Hepatocyte (in vitro differentiated cells): Measurements from ENCODE around the gene CLDN6. TPM values are rescaled to one million over a fixed set of nuclear protein-coding genes. Genes with fewer than 3 reads are reported as not detected.

ENCODE experiments used
- DNase-seq: peaks from one replicate; pipeline ENCODE4 v3.0.0-alpha.2; 2016; ENCODE audit warnings: low spot score
- H2AFZ ChIP-seq: fragments of 200-600 bp; sonication (generic); 2 replicates; pipeline ENCODE4 v1.6.0; 2016; ENCODE audit warnings: antibody characterized with exemption, mild to moderate bottlenecking
- H3K27ac ChIP-seq: fragments of 200-600 bp; sonication (generic); 2 replicates; pipeline ENCODE4 v1.5.1; 2016; ENCODE audit warnings: mild to moderate bottlenecking
- H3K27me3 ChIP-seq: fragments of 200-600 bp; sonication (generic); 2 replicates; pipeline ENCODE4 v1.6.1; 2016
- H3K36me3 ChIP-seq: fragments of 200-600 bp; sonication (generic); replicated peaks from 2 replicates; pipeline ENCODE4 v1.5.1; 2016; ENCODE audit warnings: low read depth; ENCODE audit not compliant: insufficient read depth
- H3K4me1 ChIP-seq: fragments of 200-600 bp; sonication (generic); 2 replicates; pipeline ENCODE4 v1.5.1; 2016; ENCODE audit warnings: mild to moderate bottlenecking, moderate library complexity; ENCODE audit not compliant: insufficient read depth
- H3K4me2 ChIP-seq: fragments of 200-600 bp; sonication (generic); 2 replicates; pipeline ENCODE4 v1.6.0; 2016
- H3K4me3 ChIP-seq: fragments of 200-600 bp; sonication (generic); 2 replicates; pipeline ENCODE4 v1.5.1; 2016; ENCODE audit warnings: mild to moderate bottlenecking
- H3K79me2 ChIP-seq: fragments of 200-600 bp; sonication (generic); 2 replicates; pipeline ENCODE4 v1.6.0; 2017; ENCODE audit warnings: mild to moderate bottlenecking
- H3K9me2 ChIP-seq: fragments of 200-600 bp; sonication (generic); replicated peaks from 2 replicates; pipeline ENCODE4 v1.6.0; 2017; ENCODE audit warnings: mild to moderate bottlenecking; ENCODE audit not compliant: insufficient read depth
- H3K9me3 ChIP-seq: fragments of 200-600 bp; sonication (generic); 2 replicates; pipeline ENCODE4 v1.5.1; 2016; ENCODE audit warnings: low read depth, mild to moderate bottlenecking
- H4K20me1 ChIP-seq: fragments of 200-600 bp; sonication (generic); 2 replicates; pipeline ENCODE4 v1.6.0; 2016; ENCODE audit warnings: mild to moderate bottlenecking; ENCODE audit not compliant: insufficient read depth, poor library complexity, severe bottlenecking
- EZH2 ChIP-seq: fragments of 200-600 bp; sonication (generic); IDR thresholded peaks from 2 replicates; pipeline ENCODE4 v1.6.1; 2016; ENCODE audit warnings: antibody characterized with exemption, mild to moderate bottlenecking, borderline replicate concordance
- EZH2phosphoT487 ChIP-seq: fragments of 200-600 bp; sonication (generic); IDR thresholded peaks from one replicate; pipeline ENCODE4 v1.6.1; 2018; ENCODE audit warnings: antibody characterized with exemption, mild to moderate bottlenecking, low read depth, moderate library complexity; ENCODE audit not compliant: unreplicated experiment, severe bottlenecking
- WGBS: methylation state at CpG from one replicate; pipeline ENCODE4 v1.1.6; 2016; ENCODE audit warnings: low lambda C conversion rate; ENCODE audit errors: missing lambda C conversion rate; 5-methylcytosine and 5-hydroxymethylcytosine counted together
- polyA plus RNA-seq: library from polyadenylated mRNA; unstranded; fragments of >200 nt; fragmentation: Nextera tagmentation; extraction: Ambion mirVana; gene quantifications from 2 replicates; pipeline ENCODE4 v1.2.1, GENCODE V29; 2016
- total RNA-seq: library from RNA; depleted of rRNA; stranded (reverse); fragments of >200 nt; gene quantifications from 2 replicates; pipeline ENCODE4 v1.2.3, GENCODE V29; 2014
- TF ChIP-seq, protein P1 (sequence below): fragments of 200-600 bp; sonication (generic); IDR thresholded peaks from 2 replicates; pipeline ENCODE4 v1.5.1; 2016; ENCODE audit warnings: antibody characterized with exemption, mild to moderate bottlenecking; ENCODE audit not compliant: poor library complexity

Gene CLDN6
- total RNA-seq (258 and 297 TPM in 2 replicates), polyA plus RNA-seq (568 and 574 TPM in 2 replicates)

DNA sequence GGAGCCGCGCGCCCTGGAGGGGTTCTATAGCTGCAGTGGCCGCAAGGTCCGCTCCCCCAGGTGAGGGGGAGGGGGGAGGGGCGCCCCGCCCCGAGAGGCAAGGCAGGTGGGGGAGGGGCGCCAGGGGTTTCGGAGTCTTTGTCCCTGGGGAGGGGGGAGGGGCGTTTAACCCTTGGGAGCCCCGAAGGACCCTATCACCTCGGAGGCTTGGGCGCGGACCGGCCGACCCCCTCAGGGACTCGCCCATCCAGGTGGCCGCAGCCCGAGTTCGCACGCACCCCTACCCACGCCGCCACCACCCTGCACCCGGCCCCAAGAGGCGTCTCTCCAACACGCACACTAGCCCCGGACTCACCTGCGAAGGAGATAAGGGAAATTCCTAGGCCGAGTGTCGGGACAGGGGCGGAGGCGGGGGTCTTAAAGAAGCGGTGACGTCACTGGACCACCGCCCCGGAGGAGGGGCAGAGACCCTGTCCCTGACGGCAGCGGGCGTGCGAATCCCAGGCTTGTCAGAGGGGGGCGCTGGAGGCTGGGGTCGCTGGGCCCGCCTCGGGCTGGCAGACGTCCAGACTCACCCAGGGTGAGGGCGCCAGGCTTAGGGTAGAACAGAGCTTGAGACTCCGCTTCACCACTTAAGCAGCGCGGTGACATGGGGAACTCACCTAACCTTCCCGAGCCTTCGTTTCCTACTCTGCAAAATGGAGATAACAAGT, at the start of gene CLDN6:
CLDN6 (minus strand) TSS at position 390 of the 713 bp plus-strand sequence. CDS start 2,162 bp downstream, outside the sequence.
- H2AFZ ChIP-seq, result no peak within 1 kb of the TSS
- H3K79me2 ChIP-seq, result peaks cover 29% of the 10 kb centered on the region
- H3K9me2 ChIP-seq, result no peaks in the 10 kb centered on the region
- H4K20me1 ChIP-seq, result peaks cover 6% of the 10 kb centered on the region
- DNase-seq, result peak; percentile 94
- H3K4me1 ChIP-seq, result peaks cover 21% of the 10 kb centered on the region
- no peaks in the 10 kb centered on the region for H3K36me3 ChIP-seq
- TF ChIP-seq EZH2phosphoT487 (no peak), EZH2 (no peak)
- TF ChIP-seq, protein P1, sequence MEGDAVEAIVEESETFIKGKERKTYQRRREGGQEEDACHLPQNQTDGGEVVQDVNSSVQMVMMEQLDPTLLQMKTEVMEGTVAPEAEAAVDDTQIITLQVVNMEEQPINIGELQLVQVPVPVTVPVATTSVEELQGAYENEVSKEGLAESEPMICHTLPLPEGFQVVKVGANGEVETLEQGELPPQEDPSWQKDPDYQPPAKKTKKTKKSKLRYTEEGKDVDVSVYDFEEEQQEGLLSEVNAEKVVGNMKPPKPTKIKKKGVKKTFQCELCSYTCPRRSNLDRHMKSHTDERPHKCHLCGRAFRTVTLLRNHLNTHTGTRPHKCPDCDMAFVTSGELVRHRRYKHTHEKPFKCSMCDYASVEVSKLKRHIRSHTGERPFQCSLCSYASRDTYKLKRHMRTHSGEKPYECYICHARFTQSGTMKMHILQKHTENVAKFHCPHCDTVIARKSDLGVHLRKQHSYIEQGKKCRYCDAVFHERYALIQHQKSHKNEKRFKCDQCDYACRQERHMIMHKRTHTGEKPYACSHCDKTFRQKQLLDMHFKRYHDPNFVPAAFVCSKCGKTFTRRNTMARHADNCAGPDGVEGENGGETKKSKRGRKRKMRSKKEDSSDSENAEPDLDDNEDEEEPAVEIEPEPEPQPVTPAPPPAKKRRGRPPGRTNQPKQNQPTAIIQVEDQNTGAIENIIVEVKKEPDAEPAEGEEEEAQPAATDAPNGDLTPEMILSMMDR, result peak; percentile 63
- peak within 1 kb of the TSS; percentile 78 for H3K4me2 ChIP-seq
- peak within 1 kb of the TSS; percentile 42 for H3K4me3 ChIP-seq
- peak within 1 kb of the TSS; percentile 98 for H3K27ac ChIP-seq
- H3K9me3 ChIP-seq, result no peaks in the 10 kb centered on the region
- peaks cover 7% of the 10 kb centered on the region for H3K27me3 ChIP-seq
- WGBS, result 2% methylated on average over 26 of the region's 52 CpGs

GRCh38 chr16:3066440-3066748, 48.4 kb upstream of the CLDN6 start:
- Histone ChIP-seq H3K9me2 (no peaks in the 10 kb centered on the region), H3K4me2 (peak overlapping the region; percentile 66), H3K4me1 (peaks cover 5% of the 10 kb centered on the region), H3K36me3 (no peaks in the 10 kb centered on the region), H3K79me2 (no peaks in the 10 kb centered on the region), H3K9me3 (no peaks in the 10 kb centered on the region), H3K27me3 (no peaks in the 10 kb centered on the region), H3K27ac (no peak overlapping the region), H4K20me1 (no peaks in the 10 kb centered on the region), H2AFZ (no peak overlapping the region), H3K4me3 (no peak overlapping the region)
- WGBS, result 95% methylated on average over 7 of the region's 7 CpGs
- no peak for DNase-seq
- TF ChIP-seq, protein P1, result no peak

DNA sequence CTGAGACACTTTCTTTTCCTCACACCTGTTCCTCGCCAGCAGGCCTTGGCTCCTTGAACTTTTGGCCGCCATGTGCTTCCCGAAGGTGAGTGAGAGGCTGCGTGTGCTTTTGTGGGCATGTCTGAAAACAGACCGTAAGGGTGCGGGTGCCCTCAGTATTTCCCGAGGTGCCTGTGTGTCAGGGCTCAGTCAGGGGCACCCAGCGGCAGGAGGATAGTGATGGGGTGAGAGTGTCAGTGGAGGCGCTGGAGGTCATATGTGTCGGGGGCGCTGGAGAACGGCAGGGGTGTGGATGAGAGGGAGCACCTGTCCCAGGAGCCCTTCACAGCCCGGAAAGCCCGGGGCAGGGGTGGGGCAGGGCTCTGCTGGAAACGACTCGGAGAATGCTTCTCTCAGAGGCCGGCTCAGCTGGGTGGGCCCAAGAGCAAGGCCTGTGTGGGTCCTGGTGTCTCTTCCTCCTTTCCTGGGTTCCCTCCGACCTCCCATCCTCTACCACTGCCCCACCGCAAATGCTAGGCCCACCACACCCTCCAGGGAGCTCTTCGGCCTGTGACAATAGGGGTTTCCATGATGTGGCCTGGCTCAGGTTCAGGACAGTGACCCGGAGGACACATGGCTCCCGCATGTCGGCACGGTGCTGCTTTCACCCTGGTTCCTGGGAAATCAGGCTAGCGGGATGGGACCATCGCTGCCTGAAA, 47.9 kb upstream of the CLDN6 start:
- WGBS, result 91% methylated on average over 26 of the region's 26 CpGs

More for the DNA sequence above, 47.9 kb upstream of the CLDN6 start:
- Histone ChIP-seq H3K36me3 (no peaks in the 10 kb centered on the region), H3K27ac (peak overlapping the region; percentile 89), H3K4me2 (peak overlapping the region; percentile 66), H3K27me3 (no peaks in the 10 kb centered on the region), H3K4me3 (no peak overlapping the region), H3K79me2 (no peaks in the 10 kb centered on the region), H2AFZ (no peak overlapping the region), H3K4me1 (peaks cover 5% of the 10 kb centered on the region), H3K9me3 (no peaks in the 10 kb centered on the region), H4K20me1 (no peaks in the 10 kb centered on the region), H3K9me2 (no peaks in the 10 kb centered on the region)
- TF ChIP-seq EZH2 (no peak), EZH2phosphoT487 (no peak)
- TF ChIP-seq, protein P1, result no peak
- no peak for DNase-seq
